ENCODE data around the gene CEP57L1. TPM values are rescaled to one million over a fixed set of nuclear protein-coding genes. Genes with fewer than 3 reads are reported as not detected.

The CEP57L1 gene
- total and polyA plus RNA-seq, 2 experiments from 2014 or later, result 17.1 to 20.2 TPM

DNA sequence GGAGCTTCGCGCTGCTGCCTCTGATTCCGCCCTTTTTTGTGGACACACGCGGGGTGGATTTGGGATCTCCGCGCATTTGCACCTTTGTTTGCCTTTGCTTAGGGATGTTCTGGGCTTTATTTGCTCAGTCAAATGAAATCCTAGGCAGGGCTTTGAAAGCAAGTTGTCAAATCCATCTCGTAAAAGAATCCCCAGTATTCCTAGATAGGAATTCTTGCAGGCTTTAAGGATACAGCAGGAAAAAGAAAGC, 453 bp downstream of the CEP57L1 start:
- Histone ChIP-seq H3K9me2 (ENCODE audit: insufficient read depth) (no peaks in the 10 kb centered on the region), H3K27me3 (ENCODE audit: insufficient read depth) (no peaks in the 10 kb centered on the region), H3K79me2 (replicated peaks; ENCODE audit: insufficient read depth) (peaks cover 19% of the 10 kb centered on the region), H3K36me3 (ENCODE audit: insufficient read depth) (no peaks in the 10 kb centered on the region), H3K4me2 (peak overlapping the region; percentile 91), H3K4me3 (peak overlapping the region; percentile 92), H2AFZ (peak overlapping the region; percentile 80), H3K4me1 (ENCODE audit: insufficient read depth) (peaks cover 10% of the 10 kb centered on the region), H4K20me1 (replicated peaks; ENCODE audit: insufficient read depth) (no peaks in the 10 kb centered on the region), H3F3A (replicated peaks; ENCODE audit: low read depth) (0 out of 2 replicates have a peak, but pooled peaks cover 3% of the 10 kb centered on the region), H3K27ac (ENCODE audit: low read depth) (no peak overlapping the region)
- DNase-seq (ENCODE audit: low spot score) (no peak), ATAC-seq (no peak)
- TF ChIP-seq NANOG (IDR thresholded peaks at IDR 0.05; ENCODE audit: borderline replicate concordance), result no peak
- no peak for TF ChIP-seq ZNF331 (CRISPR knock-in tag; IDR thresholded peaks at IDR 0.05; ENCODE audit: low read depth)
- TF ChIP-seq, protein P1, sequence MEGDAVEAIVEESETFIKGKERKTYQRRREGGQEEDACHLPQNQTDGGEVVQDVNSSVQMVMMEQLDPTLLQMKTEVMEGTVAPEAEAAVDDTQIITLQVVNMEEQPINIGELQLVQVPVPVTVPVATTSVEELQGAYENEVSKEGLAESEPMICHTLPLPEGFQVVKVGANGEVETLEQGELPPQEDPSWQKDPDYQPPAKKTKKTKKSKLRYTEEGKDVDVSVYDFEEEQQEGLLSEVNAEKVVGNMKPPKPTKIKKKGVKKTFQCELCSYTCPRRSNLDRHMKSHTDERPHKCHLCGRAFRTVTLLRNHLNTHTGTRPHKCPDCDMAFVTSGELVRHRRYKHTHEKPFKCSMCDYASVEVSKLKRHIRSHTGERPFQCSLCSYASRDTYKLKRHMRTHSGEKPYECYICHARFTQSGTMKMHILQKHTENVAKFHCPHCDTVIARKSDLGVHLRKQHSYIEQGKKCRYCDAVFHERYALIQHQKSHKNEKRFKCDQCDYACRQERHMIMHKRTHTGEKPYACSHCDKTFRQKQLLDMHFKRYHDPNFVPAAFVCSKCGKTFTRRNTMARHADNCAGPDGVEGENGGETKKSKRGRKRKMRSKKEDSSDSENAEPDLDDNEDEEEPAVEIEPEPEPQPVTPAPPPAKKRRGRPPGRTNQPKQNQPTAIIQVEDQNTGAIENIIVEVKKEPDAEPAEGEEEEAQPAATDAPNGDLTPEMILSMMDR (conservative IDR thresholded peaks at IDR 0.05; ENCODE audit: low read depth in 2 of 2), result no peak
- TF ChIP-seq, protein P2, sequence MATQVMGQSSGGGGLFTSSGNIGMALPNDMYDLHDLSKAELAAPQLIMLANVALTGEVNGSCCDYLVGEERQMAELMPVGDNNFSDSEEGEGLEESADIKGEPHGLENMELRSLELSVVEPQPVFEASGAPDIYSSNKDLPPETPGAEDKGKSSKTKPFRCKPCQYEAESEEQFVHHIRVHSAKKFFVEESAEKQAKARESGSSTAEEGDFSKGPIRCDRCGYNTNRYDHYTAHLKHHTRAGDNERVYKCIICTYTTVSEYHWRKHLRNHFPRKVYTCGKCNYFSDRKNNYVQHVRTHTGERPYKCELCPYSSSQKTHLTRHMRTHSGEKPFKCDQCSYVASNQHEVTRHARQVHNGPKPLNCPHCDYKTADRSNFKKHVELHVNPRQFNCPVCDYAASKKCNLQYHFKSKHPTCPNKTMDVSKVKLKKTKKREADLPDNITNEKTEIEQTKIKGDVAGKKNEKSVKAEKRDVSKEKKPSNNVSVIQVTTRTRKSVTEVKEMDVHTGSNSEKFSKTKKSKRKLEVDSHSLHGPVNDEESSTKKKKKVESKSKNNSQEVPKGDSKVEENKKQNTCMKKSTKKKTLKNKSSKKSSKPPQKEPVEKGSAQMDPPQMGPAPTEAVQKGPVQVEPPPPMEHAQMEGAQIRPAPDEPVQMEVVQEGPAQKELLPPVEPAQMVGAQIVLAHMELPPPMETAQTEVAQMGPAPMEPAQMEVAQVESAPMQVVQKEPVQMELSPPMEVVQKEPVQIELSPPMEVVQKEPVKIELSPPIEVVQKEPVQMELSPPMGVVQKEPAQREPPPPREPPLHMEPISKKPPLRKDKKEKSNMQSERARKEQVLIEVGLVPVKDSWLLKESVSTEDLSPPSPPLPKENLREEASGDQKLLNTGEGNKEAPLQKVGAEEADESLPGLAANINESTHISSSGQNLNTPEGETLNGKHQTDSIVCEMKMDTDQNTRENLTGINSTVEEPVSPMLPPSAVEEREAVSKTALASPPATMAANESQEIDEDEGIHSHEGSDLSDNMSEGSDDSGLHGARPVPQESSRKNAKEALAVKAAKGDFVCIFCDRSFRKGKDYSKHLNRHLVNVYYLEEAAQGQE (IDR thresholded peaks at IDR 0.05; ENCODE audit: unreplicated experiment), result no peak
- TF ChIP-seq STAT1 (IDR thresholded peaks at IDR 0.05; ENCODE audit: unreplicated experiment), result no peak
- TF ChIP-seq, protein P3, sequence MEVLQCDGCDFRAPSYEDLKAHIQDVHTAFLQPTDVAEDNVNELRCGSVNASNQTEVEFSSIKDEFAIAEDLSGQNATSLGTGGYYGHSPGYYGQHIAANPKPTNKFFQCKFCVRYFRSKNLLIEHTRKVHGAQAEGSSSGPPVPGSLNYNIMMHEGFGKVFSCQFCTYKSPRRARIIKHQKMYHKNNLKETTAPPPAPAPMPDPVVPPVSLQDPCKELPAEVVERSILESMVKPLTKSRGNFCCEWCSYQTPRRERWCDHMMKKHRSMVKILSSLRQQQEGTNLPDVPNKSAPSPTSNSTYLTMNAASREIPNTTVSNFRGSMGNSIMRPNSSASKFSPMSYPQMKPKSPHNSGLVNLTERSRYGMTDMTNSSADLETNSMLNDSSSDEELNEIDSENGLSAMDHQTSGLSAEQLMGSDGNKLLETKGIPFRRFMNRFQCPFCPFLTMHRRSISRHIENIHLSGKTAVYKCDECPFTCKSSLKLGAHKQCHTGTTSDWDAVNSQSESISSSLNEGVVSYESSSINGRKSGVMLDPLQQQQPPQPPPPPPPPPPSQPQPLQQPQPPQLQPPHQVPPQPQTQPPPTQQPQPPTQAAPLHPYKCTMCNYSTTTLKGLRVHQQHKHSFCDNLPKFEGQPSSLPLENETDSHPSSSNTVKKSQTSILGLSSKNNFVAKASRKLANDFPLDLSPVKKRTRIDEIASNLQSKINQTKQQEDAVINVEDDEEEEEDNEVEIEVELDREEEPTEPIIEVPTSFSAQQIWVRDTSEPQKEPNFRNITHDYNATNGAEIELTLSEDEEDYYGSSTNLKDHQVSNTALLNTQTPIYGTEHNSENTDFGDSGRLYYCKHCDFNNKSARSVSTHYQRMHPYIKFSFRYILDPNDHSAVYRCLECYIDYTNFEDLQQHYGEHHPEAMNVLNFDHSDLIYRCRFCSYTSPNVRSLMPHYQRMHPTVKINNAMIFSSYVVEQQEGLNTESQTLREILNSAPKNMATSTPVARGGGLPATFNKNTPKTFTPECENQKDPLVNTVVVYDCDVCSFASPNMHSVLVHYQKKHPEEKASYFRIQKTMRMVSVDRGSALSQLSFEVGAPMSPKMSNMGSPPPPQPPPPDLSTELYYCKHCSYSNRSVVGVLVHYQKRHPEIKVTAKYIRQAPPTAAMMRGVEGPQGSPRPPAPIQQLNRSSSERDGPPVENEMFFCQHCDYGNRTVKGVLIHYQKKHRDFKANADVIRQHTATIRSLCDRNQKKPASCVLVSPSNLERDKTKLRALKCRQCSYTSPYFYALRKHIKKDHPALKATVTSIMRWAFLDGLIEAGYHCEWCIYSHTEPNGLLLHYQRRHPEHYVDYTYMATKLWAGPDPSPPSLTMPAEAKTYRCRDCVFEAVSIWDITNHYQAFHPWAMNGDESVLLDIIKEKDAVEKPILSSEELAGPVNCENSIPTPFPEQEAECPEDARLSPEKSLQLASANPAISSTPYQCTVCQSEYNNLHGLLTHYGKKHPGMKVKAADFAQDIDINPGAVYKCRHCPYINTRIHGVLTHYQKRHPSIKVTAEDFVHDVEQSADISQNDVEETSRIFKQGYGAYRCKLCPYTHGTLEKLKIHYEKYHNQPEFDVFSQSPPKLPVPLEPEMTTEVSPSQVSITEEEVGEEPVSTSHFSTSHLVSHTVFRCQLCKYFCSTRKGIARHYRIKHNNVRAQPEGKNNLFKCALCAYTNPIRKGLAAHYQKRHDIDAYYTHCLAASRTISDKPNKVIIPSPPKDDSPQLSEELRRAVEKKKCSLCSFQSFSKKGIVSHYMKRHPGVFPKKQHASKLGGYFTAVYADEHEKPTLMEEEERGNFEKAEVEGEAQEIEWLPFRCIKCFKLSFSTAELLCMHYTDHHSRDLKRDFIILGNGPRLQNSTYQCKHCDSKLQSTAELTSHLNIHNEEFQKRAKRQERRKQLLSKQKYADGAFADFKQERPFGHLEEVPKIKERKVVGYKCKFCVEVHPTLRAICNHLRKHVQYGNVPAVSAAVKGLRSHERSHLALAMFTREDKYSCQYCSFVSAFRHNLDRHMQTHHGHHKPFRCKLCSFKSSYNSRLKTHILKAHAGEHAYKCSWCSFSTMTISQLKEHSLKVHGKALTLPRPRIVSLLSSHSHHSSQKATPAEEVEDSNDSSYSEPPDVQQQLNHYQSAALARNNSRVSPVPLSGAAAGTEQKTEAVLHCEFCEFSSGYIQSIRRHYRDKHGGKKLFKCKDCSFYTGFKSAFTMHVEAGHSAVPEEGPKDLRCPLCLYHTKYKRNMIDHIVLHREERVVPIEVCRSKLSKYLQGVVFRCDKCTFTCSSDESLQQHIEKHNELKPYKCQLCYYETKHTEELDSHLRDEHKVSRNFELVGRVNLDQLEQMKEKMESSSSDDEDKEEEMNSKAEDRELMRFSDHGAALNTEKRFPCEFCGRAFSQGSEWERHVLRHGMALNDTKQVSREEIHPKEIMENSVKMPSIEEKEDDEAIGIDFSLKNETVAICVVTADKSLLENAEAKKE (CRISPR knock-in tag; IDR thresholded peaks at IDR 0.05), result no peak
- TF ChIP-seq POLR2AphosphoS5 (IDR thresholded peaks at IDR 0.05; ENCODE audit: low read depth), result no peak
- TF ChIP-seq, protein P4, sequence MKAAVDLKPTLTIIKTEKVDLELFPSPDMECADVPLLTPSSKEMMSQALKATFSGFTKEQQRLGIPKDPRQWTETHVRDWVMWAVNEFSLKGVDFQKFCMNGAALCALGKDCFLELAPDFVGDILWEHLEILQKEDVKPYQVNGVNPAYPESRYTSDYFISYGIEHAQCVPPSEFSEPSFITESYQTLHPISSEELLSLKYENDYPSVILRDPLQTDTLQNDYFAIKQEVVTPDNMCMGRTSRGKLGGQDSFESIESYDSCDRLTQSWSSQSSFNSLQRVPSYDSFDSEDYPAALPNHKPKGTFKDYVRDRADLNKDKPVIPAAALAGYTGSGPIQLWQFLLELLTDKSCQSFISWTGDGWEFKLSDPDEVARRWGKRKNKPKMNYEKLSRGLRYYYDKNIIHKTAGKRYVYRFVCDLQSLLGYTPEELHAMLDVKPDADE (IDR thresholded peaks at IDR 0.05), result no peak
- no peak for TF ChIP-seq EZH2phosphoT487 (IDR thresholded peaks at IDR 0.05; ENCODE audit: unreplicated experiment)
- TF ChIP-seq EZH2 (IDR thresholded peaks at IDR 0.05; ENCODE audit: low read depth, unreplicated experiment), result no peak
- no peak for TF ChIP-seq JUNB (IDR thresholded peaks at IDR 0.05; ENCODE audit: unreplicated experiment)
- H3K4me1 Mint-ChIP-seq, result peaks cover 20% of the 10 kb centered on the region
- H3K27me3 Mint-ChIP-seq (ENCODE audit: insufficient read depth, low read depth, poor library complexity), result peaks cover 4% of the 10 kb centered on the region
- no peaks in the 10 kb centered on the region for H3K9me3 Mint-ChIP-seq
- H3K27ac Mint-ChIP-seq, result no peak overlapping the region; the same call in 1 of the 2 replicates
- H3K4me3 Mint-ChIP-seq, result peak overlapping the region; percentile 94
- H3K36me3 Mint-ChIP-seq (ENCODE audit: low read depth), result no peaks in the 10 kb centered on the region

All from GM23338 (cell line).